ENCODE measurements around the gene ZNF683.

Gene ZNF683

DNA sequence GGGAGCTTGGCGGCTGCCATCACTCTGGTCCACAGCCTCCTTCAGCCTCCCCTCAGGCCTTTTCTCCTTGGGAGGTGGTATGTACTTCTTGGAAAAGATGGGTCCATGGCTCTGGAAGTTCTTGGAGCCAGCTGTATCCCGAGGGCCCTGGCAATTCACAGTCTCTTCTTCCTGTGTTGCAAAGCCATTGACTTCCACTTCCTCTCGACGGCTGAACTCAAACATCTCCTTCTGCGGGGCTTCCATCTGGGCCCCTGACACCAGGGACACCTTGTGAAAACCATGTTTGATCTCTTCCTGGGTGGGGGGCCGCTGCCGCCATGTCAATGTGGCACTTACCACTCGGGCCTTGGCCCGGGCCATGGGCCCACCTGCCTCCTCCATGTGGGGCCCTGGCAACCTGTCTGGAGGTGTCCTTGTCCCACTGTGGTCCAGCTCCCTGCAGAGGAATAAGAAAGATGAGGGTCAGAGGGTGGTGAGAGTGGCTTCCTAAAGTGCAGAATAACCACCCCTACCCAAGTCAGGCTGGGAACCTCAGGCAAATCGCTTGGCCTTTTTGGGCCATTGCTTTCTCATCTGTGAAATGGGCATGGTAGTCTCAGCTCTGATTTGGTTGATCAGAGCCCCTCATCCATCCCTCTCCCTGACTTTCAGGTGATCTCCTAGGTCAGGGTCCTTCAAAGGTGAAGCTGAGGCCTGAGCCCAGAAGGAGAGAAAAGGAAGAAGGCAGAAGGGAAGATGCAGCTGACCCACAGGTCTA, 26.1 kb downstream of the ZNF683 start:
- Histone ChIP-seq H3K9ac (ENCODE audit: low read length) (no peak overlapping the region), H2AFZ (ENCODE audit: low read length) (no peak overlapping the region)
- DNase-seq: no peak

GRCh38 chr1:26345718-26346117, 26.8 kb downstream of the ZNF683 start:
- no peaks in the 10 kb centered on the region for H3K9me3 ChIP-seq (replicated peaks; ENCODE audit: insufficient read depth, low read length)
- H3K27ac ChIP-seq (ENCODE audit: low read length): no peak overlapping the region
- TF ChIP-seq CTCF (IDR thresholded peaks at IDR 0.05; ENCODE audit: low read length) (no peak), EZH2phosphoT487 (IDR thresholded peaks at IDR 0.05; ENCODE audit: low read length) (no peak), EZH2 (optimal IDR thresholded peaks at IDR 0.05; ENCODE audit: low read depth, low read length) (no peak)
- no peak overlapping the region for H2AFZ ChIP-seq (ENCODE audit: low read length)
- H3K36me3 ChIP-seq (replicated peaks; ENCODE audit: insufficient read depth, low read length): no peaks in the 10 kb centered on the region
- no peaks in the 10 kb centered on the region for H3K4me1 ChIP-seq (ENCODE audit: low read length)
- DNase-seq: no peak
- no peaks in the 10 kb centered on the region for H3K9me2 ChIP-seq (replicated peaks; ENCODE audit: insufficient read depth, low read length)
- H3K79me2 ChIP-seq (ENCODE audit: low read length): no peaks in the 10 kb centered on the region
- no peaks in the 10 kb centered on the region for H3F3A ChIP-seq (ENCODE audit: insufficient read depth, low read length)
- H3K4me3 ChIP-seq (ENCODE audit: low read length): no peak overlapping the region
- no peak overlapping the region for H3K4me2 ChIP-seq (ENCODE audit: low read depth, low read length)
- H4K20me1 ChIP-seq (ENCODE audit: insufficient read depth, low read length): no peaks in the 10 kb centered on the region
- H3K9ac ChIP-seq (ENCODE audit: low read length): no peak overlapping the region
- peaks cover 21% of the 10 kb centered on the region for H3K27me3 ChIP-seq (replicated peaks; ENCODE audit: insufficient read depth, low read length)

More for the DNA sequence above, 26.1 kb downstream of the ZNF683 start:
- Histone ChIP-seq H3K27ac (ENCODE audit: low read length) (no peak overlapping the region), H3F3A (ENCODE audit: insufficient read depth, low read length) (no peaks in the 10 kb centered on the region), H3K79me2 (ENCODE audit: low read length) (no peaks in the 10 kb centered on the region), H3K4me2 (ENCODE audit: low read depth, low read length) (no peak overlapping the region), H3K9me3 (replicated peaks; ENCODE audit: insufficient read depth, low read length) (no peaks in the 10 kb centered on the region), H3K4me1 (ENCODE audit: low read length) (no peaks in the 10 kb centered on the region), H3K4me3 (ENCODE audit: low read length) (no peak overlapping the region), H3K9me2 (replicated peaks; ENCODE audit: insufficient read depth, low read length) (no peaks in the 10 kb centered on the region), H3K36me3 (replicated peaks; ENCODE audit: insufficient read depth, low read length) (no peaks in the 10 kb centered on the region), H3K27me3 (replicated peaks; ENCODE audit: insufficient read depth, low read length) (peaks cover 21% of the 10 kb centered on the region), H4K20me1 (ENCODE audit: insufficient read depth, low read length) (no peaks in the 10 kb centered on the region)
- no peak for TF ChIP-seq EZH2phosphoT487 (IDR thresholded peaks at IDR 0.05; ENCODE audit: low read length)
- no peak for TF ChIP-seq CTCF (IDR thresholded peaks at IDR 0.05; ENCODE audit: low read length)
- TF ChIP-seq EZH2 (optimal IDR thresholded peaks at IDR 0.05; ENCODE audit: low read depth, low read length): no peak

- Histone ChIP-seq H3K4me1 (ENCODE audit: low read length) (no peaks in the 10 kb centered on the region), H4K20me1 (ENCODE audit: insufficient read depth, low read length) (no peaks in the 10 kb centered on the region), H3F3A (ENCODE audit: insufficient read depth, low read length) (no peaks in the 10 kb centered on the region), H2AFZ (ENCODE audit: low read length) (no peak overlapping the region), H3K9me3 (replicated peaks; ENCODE audit: insufficient read depth, low read length) (no peaks in the 10 kb centered on the region), H3K79me2 (ENCODE audit: low read length) (no peaks in the 10 kb centered on the region), H3K36me3 (replicated peaks; ENCODE audit: insufficient read depth, low read length) (no peaks in the 10 kb centered on the region), H3K27ac (ENCODE audit: low read length) (no peak overlapping the region), H3K27me3 (replicated peaks; ENCODE audit: insufficient read depth, low read length) (peaks cover 24% of the 10 kb centered on the region), H3K4me3 (ENCODE audit: low read length) (no peak overlapping the region), H3K9me2 (replicated peaks; ENCODE audit: insufficient read depth, low read length) (no peaks in the 10 kb centered on the region), H3K9ac (ENCODE audit: low read length) (no peak overlapping the region), H3K4me2 (ENCODE audit: low read depth, low read length) (no peak overlapping the region)
- TF ChIP-seq EZH2phosphoT487 (IDR thresholded peaks at IDR 0.05; ENCODE audit: low read length) (no peak), CTCF (IDR thresholded peaks at IDR 0.05; ENCODE audit: low read length) (no peak), EZH2 (optimal IDR thresholded peaks at IDR 0.05; ENCODE audit: low read depth, low read length) (no peak)
- no peak for DNase-seq
These were observed 28.2 kb downstream of the ZNF683 start for GRCh38 chr1:26344147-26344920.
